LNCAP (cell line): ENCODE results near the gene INPP4B.

ENCODE experiments used
- TF ChIP-seq, protein P1 (sequence below): fragments of 450-650 bp; IDR thresholded peaks from 2 replicates; pipeline ENCODE4 v1.5.1; 2017; ENCODE audit warnings: mild to moderate bottlenecking

The INPP4B gene

GRCh38 chr4:142005519-142005918 is 840.6 kb downstream of the INPP4B start:
- TF ChIP-seq, protein P1, sequence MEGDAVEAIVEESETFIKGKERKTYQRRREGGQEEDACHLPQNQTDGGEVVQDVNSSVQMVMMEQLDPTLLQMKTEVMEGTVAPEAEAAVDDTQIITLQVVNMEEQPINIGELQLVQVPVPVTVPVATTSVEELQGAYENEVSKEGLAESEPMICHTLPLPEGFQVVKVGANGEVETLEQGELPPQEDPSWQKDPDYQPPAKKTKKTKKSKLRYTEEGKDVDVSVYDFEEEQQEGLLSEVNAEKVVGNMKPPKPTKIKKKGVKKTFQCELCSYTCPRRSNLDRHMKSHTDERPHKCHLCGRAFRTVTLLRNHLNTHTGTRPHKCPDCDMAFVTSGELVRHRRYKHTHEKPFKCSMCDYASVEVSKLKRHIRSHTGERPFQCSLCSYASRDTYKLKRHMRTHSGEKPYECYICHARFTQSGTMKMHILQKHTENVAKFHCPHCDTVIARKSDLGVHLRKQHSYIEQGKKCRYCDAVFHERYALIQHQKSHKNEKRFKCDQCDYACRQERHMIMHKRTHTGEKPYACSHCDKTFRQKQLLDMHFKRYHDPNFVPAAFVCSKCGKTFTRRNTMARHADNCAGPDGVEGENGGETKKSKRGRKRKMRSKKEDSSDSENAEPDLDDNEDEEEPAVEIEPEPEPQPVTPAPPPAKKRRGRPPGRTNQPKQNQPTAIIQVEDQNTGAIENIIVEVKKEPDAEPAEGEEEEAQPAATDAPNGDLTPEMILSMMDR, result no peak

DNA sequence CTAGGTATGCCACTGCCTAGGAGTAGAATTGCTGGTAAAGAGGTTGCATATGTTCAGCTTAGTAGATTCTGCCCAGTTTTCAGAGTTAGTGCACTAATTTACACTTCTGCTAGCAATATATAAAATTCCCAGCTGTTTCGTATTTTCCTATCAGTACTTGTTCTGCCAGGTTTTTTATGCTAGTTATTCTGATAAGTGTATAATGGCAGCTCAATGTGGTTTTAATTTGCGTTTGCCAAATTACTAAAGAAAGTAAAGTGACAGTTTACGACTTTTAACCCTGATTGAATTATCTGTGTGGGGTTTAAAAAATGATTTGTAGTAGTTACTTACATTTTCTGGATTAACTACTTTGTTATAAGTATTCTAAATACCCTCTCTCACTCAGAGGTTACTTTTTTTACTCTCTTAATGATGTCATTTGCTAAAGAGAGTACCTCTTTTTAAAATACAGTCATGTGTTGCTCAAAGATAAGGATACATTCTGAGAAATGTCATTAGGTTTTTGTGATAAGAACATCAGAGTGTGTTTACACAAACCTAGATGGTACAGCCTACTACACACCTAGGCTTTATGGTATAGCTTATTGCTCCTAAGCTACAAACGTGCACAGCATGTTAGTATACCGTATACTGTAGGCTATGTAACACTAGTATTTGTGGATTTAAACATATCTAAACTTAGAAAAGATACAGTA is 846.5 kb downstream of the INPP4B start:
- TF ChIP-seq, protein P1, result no peak

GRCh38 chr4:141995056-141995455 is 851.0 kb downstream of the INPP4B start:
- TF ChIP-seq, protein P1, result no peak

- TF ChIP-seq, protein P1, result no peak
These were observed 868.7 kb downstream of the INPP4B start for GRCh38 chr4:141977433-141977832.
